Activated CD8-positive, alpha-beta T cell treated with anti-CD3 and anti-CD28 coated beads for 36 hours (primary cell): ENCODE data around the gene PEPD. TPM values are rescaled to one million over a fixed set of nuclear protein-coding genes. Genes with fewer than 3 reads are reported as not detected.

Experiments
- ATAC-seq: fragments of 200-7000 bp; cut with Tn5 transposase; one replicate; pipeline ENCODE4 v1.10.0; 2021; ENCODE audit warnings: mild to moderate bottlenecking, moderate library complexity
- CTCF ChIA-PET: fragments of 350-600 bp; sonication (Branson Sonifier 250); formaldehyde crosslinking; loops from one replicate; lab custom pipeline; 2021; ENCODE audit warnings: antibody characterized with exemption; lab: Charles Lee
- POLR2A ChIA-PET: fragments of 350-600 bp; sonication (Branson Sonifier 250); formaldehyde crosslinking; loops from one replicate; lab custom pipeline; 2021; ENCODE audit warnings: antibody characterized with exemption; lab: Charles Lee
- DNase-seq: peaks from one replicate; pipeline ENCODE4 v3.0.0-alpha.2; 2020
- H3K27ac Mint-ChIP-seq: one replicate; pipeline ENCODE4 v1.8.0; 2021; ENCODE audit warnings: mild to moderate bottlenecking, mixed read lengths
- H3K27me3 Mint-ChIP-seq: one replicate; pipeline ENCODE4 v1.8.0; 2021; ENCODE audit warnings: mixed read lengths
- H3K36me3 Mint-ChIP-seq: one replicate; pipeline ENCODE4 v1.8.0; 2021; ENCODE audit warnings: low read depth, mixed read lengths
- H3K4me1 Mint-ChIP-seq: one replicate; pipeline ENCODE4 v1.8.0; 2021; ENCODE audit warnings: low read depth, mixed read lengths
- H3K4me3 Mint-ChIP-seq: one replicate; pipeline ENCODE4 v1.8.0; 2021; ENCODE audit warnings: mild to moderate bottlenecking, moderate library complexity, mixed read lengths
- H3K9me3 Mint-ChIP-seq: one replicate; pipeline ENCODE4 v1.8.0; 2021; ENCODE audit warnings: mixed read lengths
- CTCF ChIP-seq: fragments of 200-600 bp; IDR thresholded peaks from one replicate; pipeline ENCODE4 v1.8.0; 2022; ENCODE audit warnings: antibody characterized with exemption, mild to moderate bottlenecking
- intact Hi-C: fragments of 100-400 bp; cut with micrococcal nuclease; formaldehyde crosslinking; loops from one replicate; pipeline ENCODE4 v1.10.0; 2022
- total RNA-seq, 2 experiments: library from RNA; stranded (reverse); gene quantifications; one replicate each; pipeline ENCODE4 v1.2.3, GENCODE V29; 2021

The PEPD gene
- total RNA-seq, 2 experiments from 2014 or later: 32.6 to 34.6 TPM

- H3K27ac Mint-ChIP-seq: no peak overlapping the region
Measured at GRCh38 chr19:33405553-33406461, 115.8 kb downstream of the PEPD start.

GRCh38 chr19:33405254-33405552, 116.4 kb downstream of the PEPD start:
- no peaks in the 10 kb centered on the region for H3K27me3 Mint-ChIP-seq
- H3K9me3 Mint-ChIP-seq: no peaks in the 10 kb centered on the region
- no peaks in the 10 kb centered on the region for H3K36me3 Mint-ChIP-seq
- ChIA-PET POLR2A (no interaction called here), CTCF (interaction anchor here (1.0 to 3.1 kb wide), 4 partner anchors 15 to 170 kb away, joined by 3 to 34 read pairs (median 6); no protein-coding TSS in a partner anchor)
- H3K4me1 Mint-ChIP-seq: peaks cover 2% of the 10 kb centered on the region
- no peak for TF ChIP-seq CTCF
- DNase-seq (no peak), ATAC-seq (no peak)
- intact Hi-C loops: loop anchor here (10.0 kb wide), 1 partner anchor 260 kb away; no protein-coding TSS in a partner anchor
- H3K4me3 Mint-ChIP-seq: no peak overlapping the region
- H3K27ac Mint-ChIP-seq: no peak overlapping the region

More at GRCh38 chr19:33405553-33406461, 115.8 kb downstream of the PEPD start:
- Mint-ChIP-seq H3K9me3 (no peaks in the 10 kb centered on the region), H3K4me3 (no peak overlapping the region), H3K27me3 (no peaks in the 10 kb centered on the region), H3K4me1 (peaks cover 2% of the 10 kb centered on the region), H3K36me3 (no peaks in the 10 kb centered on the region)
- intact Hi-C loops: loop anchor here (2.0 to 10.0 kb wide), 2 partner anchors 171 to 261 kb away; no protein-coding TSS in a partner anchor
- no peak for TF ChIP-seq CTCF
- ATAC-seq (no peak), DNase-seq (peak; percentile 27)
- POLR2A ChIA-PET: interaction anchor here (1.3 kb wide), 1 partner anchor 171 kb away, joined by 4 read pairs; no protein-coding TSS in a partner anchor
- CTCF ChIA-PET: interaction anchor here (0.6 to 3.1 kb wide), 15 partner anchors 10 to 280 kb away, joined by 3 to 34 read pairs (median 5); no protein-coding TSS in a partner anchor

GRCh38 chr19:33404506-33405253, 116.9 kb downstream of the PEPD start:
- no peaks in the 10 kb centered on the region for H3K27me3 Mint-ChIP-seq
- TF ChIP-seq CTCF: no peak
- no peak for ATAC-seq
- H3K9me3 Mint-ChIP-seq: no peaks in the 10 kb centered on the region
- H3K36me3 Mint-ChIP-seq: no peaks in the 10 kb centered on the region
- no peak overlapping the region for H3K4me3 Mint-ChIP-seq
- intact Hi-C loops: loop anchor here (10.0 kb wide), 1 partner anchor 260 kb away; no protein-coding TSS in a partner anchor
- H3K27ac Mint-ChIP-seq: no peak overlapping the region
- H3K4me1 Mint-ChIP-seq: peaks cover 2% of the 10 kb centered on the region
- ChIA-PET CTCF (interaction anchor here (1.0 to 3.1 kb wide), 4 partner anchors 12 to 169 kb away, joined by 3 to 34 read pairs (median 5); no protein-coding TSS in a partner anchor), POLR2A (no interaction called here)
- DNase-seq: no peak

GRCh38 chr19:33403973-33404304, 117.7 kb downstream of the PEPD start:
- intact Hi-C loops: loop anchor here (10.0 kb wide), 1 partner anchor 259 kb away; no protein-coding TSS in a partner anchor
- POLR2A ChIA-PET: interaction anchor here (0.7 kb wide), 1 partner anchor 310 kb away, joined by 3 read pairs; no protein-coding TSS in a partner anchor
- no peak overlapping the region for H3K27ac Mint-ChIP-seq
- TF ChIP-seq CTCF: no peak
- no peaks in the 10 kb centered on the region for H3K36me3 Mint-ChIP-seq
- no peaks in the 10 kb centered on the region for H3K9me3 Mint-ChIP-seq
- CTCF ChIA-PET: interaction anchor here (1.3 kb wide), 1 partner anchor 12 kb away, joined by 5 read pairs; no protein-coding TSS in a partner anchor
- peaks cover 2% of the 10 kb centered on the region for H3K4me1 Mint-ChIP-seq
- H3K27me3 Mint-ChIP-seq: no peaks in the 10 kb centered on the region
- ATAC-seq: no peak
- DNase-seq: no peak
- no peak overlapping the region for H3K4me3 Mint-ChIP-seq
